Testis (tissue), 3 donors: ENCODE data around the gene PPCDC. TPM values are rescaled to one million over a fixed set of nuclear protein-coding genes. Genes with fewer than 3 reads are reported as not detected.

Experiments
- DNase-seq: peaks from one replicate; pipeline ENCODE4 v3.0.0-alpha.2; 2019
- H3K27ac ChIP-seq, 2 donors: fragments of 200-600 bp; sonication (generic); one replicate each; pipeline ENCODE4 v1.5.1; 2019
- H3K27me3 ChIP-seq: fragments of 200-600 bp; sonication (generic); one replicate; pipeline ENCODE4 v1.5.1; 2019
- H3K36me3 ChIP-seq: fragments of 200-600 bp; sonication (generic); one replicate; pipeline ENCODE4 v1.5.1; 2017; ENCODE audit warnings: low read depth; ENCODE audit errors: missing control alignments
- H3K4me1 ChIP-seq: fragments of 200-600 bp; sonication (generic); one replicate; pipeline ENCODE4 v1.5.1; 2019
- H3K4me3 ChIP-seq, 2 donors: fragments of 200-600 bp; sonication (generic); one replicate each; pipeline ENCODE4 v1.5.1; 2017 to 2019
- H3K9me3 ChIP-seq: fragments of 200-600 bp; sonication (generic); one replicate; pipeline ENCODE4 v1.5.1; 2017
- CTCF ChIP-seq, 3 experiments: fragments of 450-650 bp in 2 of 3; fragments of 200-600 bp in 1 of 3; sonication (generic) in 1 of 3; IDR thresholded peaks; one replicate each; pipeline ENCODE4 v1.5.1; 2016 to 2019; ENCODE audit warnings: antibody characterized with exemption in 3 of 3, mild to moderate bottlenecking in 2 of 3, moderate library complexity in 1 of 3
- POLR2A ChIP-seq: fragments of 450-650 bp; IDR thresholded peaks from one replicate; pipeline ENCODE4 v1.6.1; 2017; ENCODE audit warnings: antibody characterized with exemption, mild to moderate bottlenecking, moderate library complexity
- WGBS, 2 donors: methylation state at CpG; one replicate each; pipeline ENCODE4 v1.1.5; 2018; 5-methylcytosine and 5-hydroxymethylcytosine counted together
- intact Hi-C: fragments of 100-400 bp; cut with DNase I; formaldehyde crosslinking; loops from one replicate; pipeline ENCODE4 v1.15.1; 2023; ENCODE audit warnings: low total_unique reads
- polyA plus RNA-seq: library from polyadenylated mRNA; stranded (reverse); fragments of 350-450 nt; fragmentation: Illumina TruSeq; extraction: RNeasy Lipid Tissue Mini Kit (QIAGEN cat#74804); gene quantifications from one replicate; pipeline ENCODE4 v1.2.3, GENCODE V29; 2014; ENCODE audit warnings: low read depth, low replicate concordance; ENCODE audit not compliant: insufficient read depth
- total RNA-seq, 2 donors: library from RNA; depleted of rRNA; stranded (reverse); fragments of >200 nt; gene quantifications; one replicate each; pipeline ENCODE4 v1.2.3, GENCODE V29; 2016

PPCDC gene
- total and polyA plus RNA-seq, 3 donors from 2014 or later = 18.0 to 31.6 (median 23.6) TPM

GRCh38 chr15:74992619-74993018 lies 30.8 kb upstream of the PPCDC start:
- no peak overlapping the region for H3K4me3 ChIP-seq
- DNase-seq = no peak
- no peak overlapping the region for H3K27ac ChIP-seq
- no peaks in the 10 kb centered on the region for H3K9me3 ChIP-seq
- TF ChIP-seq POLR2A (no peak), CTCF (IDR thresholded peaks at IDR 0.05) (no peak)
- peaks cover 7% of the 10 kb centered on the region for H3K4me1 ChIP-seq
- H3K27me3 ChIP-seq = no peaks in the 10 kb centered on the region
- intact Hi-C loops = no loop called here
- no peaks in the 10 kb centered on the region for H3K36me3 ChIP-seq
- 43 to 66% methylated on average over 1 of the region's 1 CpG for WGBS, 2 donors

- intact Hi-C loops = no loop called here
- Histone ChIP-seq H3K27me3 (no peaks in the 10 kb centered on the region), H3K27ac (no peak overlapping the region), H3K4me3 (no peak overlapping the region), H3K36me3 (no peaks in the 10 kb centered on the region), H3K4me1 (peaks cover 7% of the 10 kb centered on the region), H3K9me3 (no peaks in the 10 kb centered on the region)
- WGBS, 2 donors = 68 to 80% methylated on average over 2 of the region's 2 CpGs
- TF ChIP-seq POLR2A (no peak), CTCF (IDR thresholded peaks at IDR 0.05) (no peak)
- DNase-seq = no peak
Measured at GRCh38 chr15:74994236-74994635, 29.2 kb upstream of the PPCDC start.

- Histone ChIP-seq H3K27me3 (no peaks in the 10 kb centered on the region), H3K9me3 (no peaks in the 10 kb centered on the region), H3K4me1 (peaks cover 7% of the 10 kb centered on the region), H3K36me3 (no peaks in the 10 kb centered on the region), H3K27ac (no peak overlapping the region), H3K4me3 (peak overlapping the region in 1 of 2 donors; percentile 72)
- intact Hi-C loops = no loop called here
- TF ChIP-seq CTCF (IDR thresholded peaks at IDR 0.05) (no peak), POLR2A (no peak)
- no peak for DNase-seq
- 28 to 32% methylated on average over 5 of the region's 5 CpGs for WGBS, 2 donors
Measured at GRCh38 chr15:74994685-74995084, 28.7 kb upstream of the PPCDC start.

GRCh38 chr15:74995182-74995778 lies 28.1 kb upstream of the PPCDC start, which contains the start of gene SCAMP5:
TSS of gene SCAMP5 (plus strand) at chr15:74995563. CDS start at chr15:75011840, 16,277 bp downstream.
- H3K27ac ChIP-seq = peak within 1 kb of the TSS in 1 of 2 donors; percentile 30
- 0 to 1% methylated on average over 26 to 58 of the region's 58 CpGs for WGBS, 2 donors
- H3K4me3 ChIP-seq = peak within 1 kb of the TSS; percentile 66 to 72
- DNase-seq = peak; percentile 99
- peaks cover 7% of the 10 kb centered on the region for H3K4me1 ChIP-seq
- no peaks in the 10 kb centered on the region for H3K27me3 ChIP-seq
- intact Hi-C loops = no loop called here
- H3K9me3 ChIP-seq = no peaks in the 10 kb centered on the region
- TF ChIP-seq POLR2A (no peak), CTCF (IDR thresholded peaks at IDR 0.05) (peak in 1 of 3 experiments; percentile 10)
- no peaks in the 10 kb centered on the region for H3K36me3 ChIP-seq
